Endothelial cell of umbilical vein (primary cell): ENCODE results near the gene PRPS1.

Experiments used
- CTCF ChIP-seq, 2 donors: IDR thresholded peaks; 1 replicate in 1 of 2; 2 replicates in 1 of 2; pipeline ENCODE4 v1.5.1; 2011; ENCODE audit warnings: low read length in 2 of 2, mild to moderate bottlenecking in 2 of 2, moderate library complexity in 2 of 2, control low read depth in 1 of 2, inconsistent platforms in 1 of 2, low read depth in 1 of 2; ENCODE audit not compliant: insufficient read depth in 1 of 2; ENCODE audit errors: extremely low read depth in 1 of 2
- EZH2 ChIP-seq: IDR thresholded peaks from 2 replicates; pipeline ENCODE4 v1.6.1; 2012; ENCODE audit warnings: borderline replicate concordance, low read depth, mild to moderate bottlenecking, moderate library complexity, low read length, inconsistent platforms; ENCODE audit not compliant: severe bottlenecking
- FOS ChIP-seq: IDR thresholded peaks from 2 replicates; pipeline ENCODE4 v1.6.1; 2011; ENCODE audit warnings: mild to moderate bottlenecking, low read length, moderate library complexity, borderline replicate concordance; ENCODE audit not compliant: insufficient read depth
- GATA2 ChIP-seq: IDR thresholded peaks from 2 replicates; pipeline ENCODE4 v1.7.0; 2011; ENCODE audit warnings: low read depth, mild to moderate bottlenecking, moderate library complexity, mixed read lengths, low read length; ENCODE audit not compliant: insufficient read length, insufficient read depth
- JUN ChIP-seq: IDR thresholded peaks from 2 replicates; pipeline ENCODE4 v1.6.1; 2011; ENCODE audit warnings: borderline replicate concordance, low read depth; ENCODE audit not compliant: insufficient read length, insufficient read depth
- MAX ChIP-seq: IDR thresholded peaks from 2 replicates; pipeline ENCODE4 v1.6.1; 2011; ENCODE audit not compliant: insufficient read depth, insufficient read length
- MYC ChIP-seq: IDR thresholded peaks from one replicate; pipeline ENCODE4 v1.6.1; 2011; ENCODE audit warnings: mild to moderate bottlenecking, low read depth, low read length
- POLR2A ChIP-seq: IDR thresholded peaks from 2 replicates; pipeline ENCODE4 v1.6.1; 2012; ENCODE audit warnings: low read depth, mild to moderate bottlenecking, control low read depth, low read length
- POLR2AphosphoS5 ChIP-seq: IDR thresholded peaks from 2 replicates; pipeline ENCODE4 v1.6.1; 2012; ENCODE audit warnings: low read depth, mild to moderate bottlenecking, control low read depth, low read length, moderate library complexity; ENCODE audit not compliant: insufficient read depth

- TF ChIP-seq POLR2AphosphoS5 (no peak), CTCF (IDR thresholded peaks at IDR 0.05; ENCODE audit: extremely low read depth in 1 of 2, insufficient read depth in 1 of 2, low read depth in 1 of 2, low read length in 2 of 2) (no peak), POLR2A (no peak), EZH2 (no peak), JUN (no peak), MAX (no peak), FOS (no peak), GATA2 (no peak), MYC (no peak)
Measured at GRCh38 chrX:107662824-107663223, 34.5 kb downstream of the PRPS1 start.
